ENCODE data around the gene CD247. TPM values are rescaled to one million over a fixed set of nuclear protein-coding genes. Genes with fewer than 3 reads are reported as not detected.

Gene CD247
- total RNA-seq, 2 donors from 2014 or later: 0.96 TPM; not detected in 1

DNA sequence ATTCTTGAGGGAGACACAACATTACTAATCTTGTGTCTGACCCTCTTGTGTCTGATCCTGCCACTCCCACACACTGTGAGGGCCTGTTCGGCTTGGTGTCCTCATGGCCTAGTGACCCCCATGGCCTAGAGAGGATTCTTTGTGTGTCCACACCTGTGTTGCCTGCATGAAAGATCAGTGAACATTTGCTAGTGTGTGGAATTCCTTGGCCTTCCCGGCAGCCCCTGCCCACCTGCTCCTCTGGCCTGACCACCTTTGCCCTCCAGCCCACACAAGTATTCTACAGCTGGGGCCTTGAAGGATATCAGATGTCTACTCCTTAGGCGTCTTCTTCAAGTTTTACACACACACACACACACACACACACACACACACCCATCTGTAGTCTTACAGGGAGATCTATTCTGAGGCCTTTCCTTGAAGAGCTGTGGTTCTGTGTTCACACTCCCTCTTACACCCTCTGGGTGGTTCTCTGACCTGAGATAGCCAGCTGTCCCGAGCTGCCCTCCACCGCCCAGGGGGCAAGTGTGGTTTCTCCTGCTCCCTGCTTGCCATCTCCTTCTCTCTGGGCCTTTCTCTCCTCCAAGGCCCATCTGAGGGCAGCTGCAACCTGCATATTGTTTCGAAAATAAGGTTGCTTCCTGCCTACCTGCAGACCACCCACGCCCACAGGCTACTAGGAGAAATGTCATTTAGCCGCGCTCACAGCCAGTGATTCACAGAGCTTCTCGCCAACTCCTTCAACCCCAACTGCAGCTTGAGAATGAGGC lies 45.4 kb downstream of the CD247 start:
- Histone ChIP-seq H3K9me3 (no peaks in the 10 kb centered on the region), H3K4me3 (no peak overlapping the region), H3K27me3 (replicated peaks; ENCODE audit: insufficient read depth) (no peaks in the 10 kb centered on the region), H3K36me3 (no peaks in the 10 kb centered on the region), H3K27ac (no peak overlapping the region), H3K4me1 (replicated peaks) (no peaks in the 10 kb centered on the region)
- no peak for DNase-seq (ENCODE audit: low spot score)
- TF ChIP-seq POLR2AphosphoS5 (IDR thresholded peaks at IDR 0.05): no peak
- no peak for TF ChIP-seq POLR2A (IDR thresholded peaks at IDR 0.05)
- TF ChIP-seq, protein P1, sequence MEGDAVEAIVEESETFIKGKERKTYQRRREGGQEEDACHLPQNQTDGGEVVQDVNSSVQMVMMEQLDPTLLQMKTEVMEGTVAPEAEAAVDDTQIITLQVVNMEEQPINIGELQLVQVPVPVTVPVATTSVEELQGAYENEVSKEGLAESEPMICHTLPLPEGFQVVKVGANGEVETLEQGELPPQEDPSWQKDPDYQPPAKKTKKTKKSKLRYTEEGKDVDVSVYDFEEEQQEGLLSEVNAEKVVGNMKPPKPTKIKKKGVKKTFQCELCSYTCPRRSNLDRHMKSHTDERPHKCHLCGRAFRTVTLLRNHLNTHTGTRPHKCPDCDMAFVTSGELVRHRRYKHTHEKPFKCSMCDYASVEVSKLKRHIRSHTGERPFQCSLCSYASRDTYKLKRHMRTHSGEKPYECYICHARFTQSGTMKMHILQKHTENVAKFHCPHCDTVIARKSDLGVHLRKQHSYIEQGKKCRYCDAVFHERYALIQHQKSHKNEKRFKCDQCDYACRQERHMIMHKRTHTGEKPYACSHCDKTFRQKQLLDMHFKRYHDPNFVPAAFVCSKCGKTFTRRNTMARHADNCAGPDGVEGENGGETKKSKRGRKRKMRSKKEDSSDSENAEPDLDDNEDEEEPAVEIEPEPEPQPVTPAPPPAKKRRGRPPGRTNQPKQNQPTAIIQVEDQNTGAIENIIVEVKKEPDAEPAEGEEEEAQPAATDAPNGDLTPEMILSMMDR (IDR thresholded peaks at IDR 0.05): no peak
- intact Hi-C loops (cut with DNase I): no loop called here
- WGBS: 89% methylated on average over 10 of the region's 10 CpGs

DNA sequence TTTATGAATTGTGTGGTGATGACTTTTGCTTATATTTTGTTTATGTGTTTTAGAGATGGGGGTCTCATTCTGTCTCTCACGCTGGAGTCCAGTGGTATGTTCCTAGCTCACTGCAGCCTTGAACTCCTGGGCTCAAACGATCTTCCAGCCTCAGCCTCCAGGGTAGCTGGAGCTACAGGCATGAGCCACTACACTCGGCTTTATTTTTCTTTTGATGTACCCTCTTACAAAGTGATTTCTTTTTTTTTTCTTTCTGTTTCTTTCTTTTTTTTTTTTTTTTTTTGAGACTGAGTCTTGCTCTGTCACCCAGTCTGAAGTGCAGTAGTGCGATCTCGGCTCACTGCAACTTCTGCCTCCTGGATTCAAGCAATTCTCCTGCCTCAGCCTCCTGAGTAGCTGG lies 46.8 kb downstream of the CD247 start:
- 93% methylated on average over 5 of the region's 5 CpGs for WGBS

DNA sequence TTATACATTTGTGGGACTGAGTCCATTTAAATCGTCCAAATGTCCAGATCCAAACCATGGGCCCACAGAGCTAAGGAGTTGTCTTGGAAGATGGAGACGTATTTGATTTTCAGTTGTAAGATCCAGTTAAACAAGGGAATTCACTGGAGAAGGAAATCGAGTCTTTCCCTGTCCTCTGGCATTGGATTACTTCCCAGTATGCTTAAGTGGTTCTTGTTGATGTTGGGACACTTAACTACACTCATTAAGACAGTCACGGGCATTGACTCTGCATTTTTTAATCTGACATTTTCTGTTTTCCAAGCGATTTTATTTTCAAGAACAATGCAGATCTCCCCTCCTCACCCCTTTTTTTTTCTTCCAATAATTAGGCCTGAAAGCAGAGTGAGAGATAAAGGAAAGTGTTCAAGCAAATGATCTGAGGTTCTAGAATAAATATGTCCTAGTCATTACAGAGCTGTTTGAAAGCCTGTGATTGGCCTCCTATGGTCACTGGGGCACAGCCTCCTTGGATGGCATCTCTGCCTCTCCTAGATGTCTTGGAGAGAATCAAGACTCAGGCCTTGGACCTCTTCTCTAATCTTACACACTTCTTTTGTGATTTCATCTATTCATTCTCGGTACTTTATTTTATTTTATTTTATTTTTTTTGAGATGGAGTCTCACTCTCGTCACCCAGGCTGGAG lies 48.9 kb downstream of the CD247 start:
- no peak for DNase-seq (ENCODE audit: low spot score)
- 62% methylated on average over 7 of the region's 7 CpGs for WGBS
- no peak for TF ChIP-seq POLR2AphosphoS5 (IDR thresholded peaks at IDR 0.05)
- TF ChIP-seq, protein P1 (IDR thresholded peaks at IDR 0.05): no peak
- TF ChIP-seq POLR2A (IDR thresholded peaks at IDR 0.05): no peak

More for the DNA sequence above, 46.8 kb downstream of the CD247 start:
- no peak for TF ChIP-seq POLR2A (IDR thresholded peaks at IDR 0.05)
- no peak for TF ChIP-seq POLR2AphosphoS5 (IDR thresholded peaks at IDR 0.05)
- TF ChIP-seq, protein P1 (IDR thresholded peaks at IDR 0.05): no peak
- Histone ChIP-seq H3K27me3 (replicated peaks; ENCODE audit: insufficient read depth) (no peaks in the 10 kb centered on the region), H3K36me3 (no peaks in the 10 kb centered on the region), H3K4me1 (replicated peaks) (no peaks in the 10 kb centered on the region), H3K9me3 (no peaks in the 10 kb centered on the region), H3K4me3 (no peak overlapping the region), H3K27ac (no peak overlapping the region)
- no peak for DNase-seq (ENCODE audit: low spot score)
- intact Hi-C loops (cut with DNase I): no loop called here

DNA sequence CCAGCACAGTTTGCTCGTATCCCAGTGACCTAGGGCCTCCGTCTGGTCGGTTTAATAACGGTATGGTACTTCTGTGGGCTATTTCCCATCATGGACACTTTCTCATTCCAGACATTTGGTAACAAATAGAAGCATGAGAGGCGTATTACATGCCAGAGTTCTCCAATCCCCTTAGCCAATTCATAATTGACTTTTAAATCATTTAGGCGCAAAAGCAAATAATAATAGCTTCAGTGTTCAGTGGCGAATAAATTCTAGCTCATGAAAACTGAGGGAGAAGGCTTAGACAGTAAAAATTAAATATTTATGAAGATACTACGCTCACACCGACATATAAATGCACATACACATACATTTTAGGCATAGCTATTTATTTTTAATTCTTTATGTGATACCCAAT lies 50.6 kb downstream of the CD247 start:
- WGBS: 80% methylated on average over 9 of the region's 9 CpGs
- no peaks in the 10 kb centered on the region for H3K9me3 ChIP-seq

More for the DNA sequence above, 48.9 kb downstream of the CD247 start:
- intact Hi-C loops (cut with DNase I): no loop called here
- H3K27ac ChIP-seq: no peak overlapping the region
- H3K9me3 ChIP-seq: no peaks in the 10 kb centered on the region
- no peaks in the 10 kb centered on the region for H3K36me3 ChIP-seq
- no peaks in the 10 kb centered on the region for H3K4me1 ChIP-seq (replicated peaks)
- H3K4me3 ChIP-seq: no peak overlapping the region
- H3K27me3 ChIP-seq (replicated peaks; ENCODE audit: insufficient read depth): no peaks in the 10 kb centered on the region

More for the DNA sequence above, 50.6 kb downstream of the CD247 start:
- TF ChIP-seq, protein P1 (IDR thresholded peaks at IDR 0.05): no peak
- TF ChIP-seq POLR2A (IDR thresholded peaks at IDR 0.05) (no peak), POLR2AphosphoS5 (IDR thresholded peaks at IDR 0.05) (no peak)
- H3K27me3 ChIP-seq (replicated peaks; ENCODE audit: insufficient read depth): no peaks in the 10 kb centered on the region
- H3K4me1 ChIP-seq (replicated peaks): no peaks in the 10 kb centered on the region
- intact Hi-C loops (cut with DNase I): no loop called here
- H3K36me3 ChIP-seq: no peaks in the 10 kb centered on the region
- no peak for DNase-seq (ENCODE audit: low spot score)
- no peak overlapping the region for H3K27ac ChIP-seq
- H3K4me3 ChIP-seq: no peak overlapping the region

Data from prostate gland (tissue), 2 donors.